Activated CD4-positive, alpha-beta T cell treated with anti-CD3 and anti-CD28 coated beads, Interleukin-2, amount 50 U/mL, for 16 hours (primary cell): ENCODE data around the gene GALNT13.
"Not testable (repeated sequence)": the region's sequence is repeated elsewhere in the genome, so short reads cannot be mapped to it uniquely, and the experiment has no call there.

Experiments
- DNase-seq: peaks from one replicate; pipeline ENCODE4 v3.0.0-alpha.2; 2020

Gene GALNT13

GRCh38 chr2:154437104-154437503, 565.4 kb downstream of the GALNT13 start:
- DNase-seq: no peak

- no peak for DNase-seq
These were observed 567.4 kb downstream of the GALNT13 start for GRCh38 chr2:154439156-154439555.

- no peak for DNase-seq
These were observed 572.2 kb downstream of the GALNT13 start for GRCh38 chr2:154443919-154444318.

GRCh38 chr2:154446324-154446723, 574.6 kb downstream of the GALNT13 start:
- no peak for DNase-seq

- DNase-seq: no peak
These were observed 576.2 kb downstream of the GALNT13 start for GRCh38 chr2:154447727-154448418.

- DNase-seq: no peak
These were observed 578.4 kb downstream of the GALNT13 start for GRCh38 chr2:154449951-154450658.

- no peak for DNase-seq
These were observed 580.7 kb downstream of the GALNT13 start for GRCh38 chr2:154452471-154452870.

- DNase-seq: no peak
These were observed 581.3 kb downstream of the GALNT13 start for GRCh38 chr2:154452906-154453493.

- no peak for DNase-seq
These were observed 583.4 kb downstream of the GALNT13 start for GRCh38 chr2:154455166-154455565.

GRCh38 chr2:154455866-154456265, 584.1 kb downstream of the GALNT13 start:
- no peak for DNase-seq

GRCh38 chr2:154457286-154457685, 585.6 kb downstream of the GALNT13 start:
- no peak for DNase-seq

- no peak for DNase-seq
These were observed 587.6 kb downstream of the GALNT13 start for GRCh38 chr2:154459286-154459685.

GRCh38 chr2:154462634-154463033, 590.9 kb downstream of the GALNT13 start:
- no peak for DNase-seq

GRCh38 chr2:154466226-154466625, 594.5 kb downstream of the GALNT13 start:
- DNase-seq: no peak

- no peak for DNase-seq
These were observed 598.7 kb downstream of the GALNT13 start for GRCh38 chr2:154470376-154470775.

GRCh38 chr2:154471492-154471891, 599.8 kb downstream of the GALNT13 start:
- DNase-seq: not testable (repeated sequence)

GRCh38 chr2:154477319-154477718, 605.6 kb downstream of the GALNT13 start:
- no peak for DNase-seq

GRCh38 chr2:154480521-154480920, 608.8 kb downstream of the GALNT13 start:
- DNase-seq: no peak

GRCh38 chr2:154481336-154481735, 609.6 kb downstream of the GALNT13 start:
- DNase-seq: no peak

- DNase-seq: no peak
These were observed 612.8 kb downstream of the GALNT13 start for GRCh38 chr2:154484338-154485099.

GRCh38 chr2:154488801-154489200, 617.1 kb downstream of the GALNT13 start:
- DNase-seq: no peak

GRCh38 chr2:154489266-154489858, 617.6 kb downstream of the GALNT13 start:
- no peak for DNase-seq

- DNase-seq: no peak
These were observed 618.8 kb downstream of the GALNT13 start for GRCh38 chr2:154490530-154490929.
